HG03045 (cell line): ENCODE results near the gene CD300LB.
"Not testable (repeated sequence)": the region's sequence is repeated elsewhere in the genome, so short reads cannot be mapped to it uniquely, and the experiment has no call there.

Source experiments
- ATAC-seq: cut with Tn5 transposase; IDR thresholded peaks from one replicate; pipeline ENCODE4 v1.9.1; 2021; ENCODE audit warnings: mild to moderate bottlenecking, moderate library complexity; ENCODE audit not compliant: unreplicated experiment

Gene CD300LB

GRCh38 chr17:74531231-74531761 lies at the start of gene CD300LB:
Gene CD300LB (minus strand): TSS chr17:74531475. CDS start chr17:74531350, 125 bp downstream.
- no peak for ATAC-seq

- ATAC-seq = no peak
Measured at GRCh38 chr17:74579900-74580299, 48.6 kb upstream of the CD300LB start.

- ATAC-seq = no peak
Measured at GRCh38 chr17:74578979-74579378, 47.7 kb upstream of the CD300LB start.

GRCh38 chr17:74574489-74575142 lies 43.3 kb upstream of the CD300LB start:
- no peak for ATAC-seq

GRCh38 chr17:74573635-74574034 lies 42.4 kb upstream of the CD300LB start:
- not testable (repeated sequence) for ATAC-seq

GRCh38 chr17:74573169-74573568 lies 41.9 kb upstream of the CD300LB start:
- ATAC-seq = no peak

DNA sequence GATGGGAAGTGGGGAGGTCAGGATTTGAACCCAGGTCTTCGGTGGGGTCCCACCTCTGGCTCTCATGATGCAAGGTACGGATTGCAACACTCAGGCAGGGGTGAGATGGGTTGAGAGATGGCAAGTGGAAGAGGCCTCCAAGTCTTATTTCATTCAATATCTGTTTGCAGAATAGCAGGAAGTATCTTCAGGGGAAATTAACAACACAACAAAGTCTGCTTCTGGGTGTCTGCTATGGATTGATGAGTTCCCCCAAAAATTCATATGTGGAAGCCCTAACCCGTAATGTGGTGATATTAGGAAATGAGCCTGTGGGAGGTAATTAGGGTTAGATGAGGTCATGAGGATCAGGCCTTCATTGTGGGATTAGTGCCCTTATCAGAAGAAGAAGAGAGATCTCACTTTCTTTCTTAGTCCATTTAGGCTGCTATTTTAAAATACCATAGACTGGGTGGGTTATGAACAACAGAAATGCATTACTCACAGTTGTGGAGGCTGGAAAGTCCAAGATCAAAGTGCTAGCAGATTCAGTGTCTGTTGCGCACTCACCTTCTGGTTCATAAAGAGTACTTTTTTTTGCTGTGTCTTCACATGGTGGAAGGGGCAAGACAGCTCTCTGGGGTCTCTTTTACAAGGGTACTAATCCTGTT lies 40.5 kb upstream of the CD300LB start:
- no peak for ATAC-seq

- ATAC-seq = no peak
Measured at GRCh38 chr17:74569020-74570003, 38.0 kb upstream of the CD300LB start.

GRCh38 chr17:74568106-74568873 lies 37.0 kb upstream of the CD300LB start:
- no peak for ATAC-seq

- no peak for ATAC-seq
Measured at GRCh38 chr17:74567397-74567796, 36.1 kb upstream of the CD300LB start, which contains the start of gene CD300H. Gene CD300H (minus strand): TSS chr17:74567509.

DNA sequence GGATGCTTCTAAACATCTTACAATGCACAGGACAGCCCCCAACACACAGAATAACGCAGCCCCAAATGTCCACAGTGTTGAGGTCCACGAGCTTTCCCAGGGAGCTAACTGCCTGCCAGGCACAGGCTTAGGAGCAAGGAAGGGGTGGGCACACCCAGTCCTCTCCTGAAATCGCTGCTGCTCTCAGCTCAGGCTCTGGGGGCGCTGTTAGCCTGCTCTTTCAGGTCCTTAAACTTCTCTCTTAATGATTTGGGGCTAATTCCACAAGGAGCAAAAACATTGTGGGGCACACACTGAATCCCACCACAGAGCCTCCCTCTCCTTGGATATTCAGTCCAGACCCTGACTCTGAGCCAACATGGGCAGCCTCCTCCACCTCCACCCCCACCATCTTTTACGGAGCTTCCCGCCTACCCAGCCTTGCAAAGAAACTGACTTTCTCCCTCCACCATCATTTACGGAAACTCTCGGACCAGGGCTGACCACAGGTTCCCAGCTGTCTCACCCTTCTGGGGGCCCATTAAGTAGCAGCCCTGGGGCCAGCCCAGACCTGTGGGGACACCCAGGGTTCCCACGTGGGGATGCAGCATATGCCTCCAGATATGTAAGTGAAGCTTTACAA lies 35.0 kb upstream of the CD300LB start:
- ATAC-seq = no peak

DNA sequence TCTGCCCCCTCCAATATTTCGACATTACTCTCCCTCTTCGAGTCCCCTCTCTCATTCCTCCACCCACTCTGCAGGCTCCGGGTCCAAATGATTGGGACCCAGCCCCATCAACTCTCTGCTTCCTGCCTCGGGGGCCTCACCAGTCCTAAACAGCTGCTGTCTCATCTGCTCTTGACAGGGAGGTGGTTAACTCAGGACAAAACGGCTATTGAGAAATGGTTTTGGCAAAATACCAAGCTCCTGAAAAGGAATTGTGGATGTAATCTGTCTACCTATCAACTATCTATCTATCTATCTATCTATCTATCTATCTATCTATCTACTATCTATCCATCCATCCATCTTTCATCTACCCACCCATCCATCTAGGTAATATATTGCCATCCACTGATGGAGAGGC lies 33.9 kb upstream of the CD300LB start:
- no peak for ATAC-seq

DNA sequence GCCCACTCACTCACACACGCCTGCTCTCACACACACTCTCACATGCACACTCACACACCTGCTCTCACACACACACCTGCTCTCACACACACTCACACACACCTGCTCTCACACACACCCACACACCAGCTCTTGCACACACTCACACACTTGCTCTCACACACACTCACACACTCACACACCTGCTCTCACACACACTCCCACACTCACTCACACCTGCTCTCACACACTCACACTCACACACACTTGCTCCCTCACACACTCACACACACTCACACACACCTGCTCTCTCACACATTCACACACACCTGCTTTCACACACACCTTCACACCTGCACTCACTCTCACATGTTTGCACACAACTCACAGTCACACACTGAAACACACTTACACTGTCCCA lies 32.1 kb upstream of the CD300LB start:
- no peak for ATAC-seq

GRCh38 chr17:74561586-74561985 lies 30.3 kb upstream of the CD300LB start:
- no peak for ATAC-seq

- ATAC-seq = no peak
Measured at GRCh38 chr17:74558882-74559519, 27.7 kb upstream of the CD300LB start.

- not testable (repeated sequence) for ATAC-seq
Measured at GRCh38 chr17:74558402-74558801, 27.1 kb upstream of the CD300LB start.

GRCh38 chr17:74555427-74555940 lies 24.2 kb upstream of the CD300LB start:
- no peak for ATAC-seq

DNA sequence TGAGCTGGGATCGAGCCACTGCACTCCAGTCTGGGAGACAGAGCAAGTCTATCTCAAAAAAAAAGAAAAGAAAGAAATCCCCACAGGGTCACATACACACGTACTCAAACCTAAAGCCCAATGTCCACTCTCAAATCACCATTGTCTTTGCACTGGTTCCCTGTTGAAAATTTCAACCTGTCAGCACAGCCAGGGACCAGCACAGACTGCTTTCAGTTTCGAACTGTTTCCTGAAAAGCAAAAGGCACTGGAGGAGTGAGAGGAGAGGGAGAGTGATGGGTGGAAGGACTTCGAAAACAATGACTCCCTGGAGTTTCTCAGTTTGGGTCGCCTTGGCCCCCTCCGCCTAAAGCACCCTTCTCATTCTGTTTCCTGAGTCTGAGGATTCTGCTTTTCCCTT lies 23.6 kb upstream of the CD300LB start:
- no peak for ATAC-seq

- no peak for ATAC-seq
Measured at GRCh38 chr17:74552037-74552436, 20.8 kb upstream of the CD300LB start.
